Mononuclear cell (primary cell): ENCODE results near the gene YBEY. TPM values are rescaled to one million over a fixed set of nuclear protein-coding genes. Genes with fewer than 3 reads are reported as not detected.

Experiments used
- H3K27me3 ChIP-seq: 2 replicates; pipeline ENCODE4 v1.6.0; 2011; ENCODE audit warnings: low read length, control low read depth; ENCODE audit not compliant: insufficient read depth
- H3K4me1 ChIP-seq: 2 replicates; pipeline ENCODE4 v1.5.1; 2011; ENCODE audit warnings: mild to moderate bottlenecking, low read length, control low read depth; ENCODE audit not compliant: insufficient read depth
- H3K4me3 ChIP-seq: 2 replicates; pipeline ENCODE4 v1.5.1; 2011; ENCODE audit warnings: mild to moderate bottlenecking, low read length, moderate library complexity
- H3K9me3 ChIP-seq: 2 replicates; pipeline ENCODE4 v1.5.1; 2011; ENCODE audit warnings: low read depth, mild to moderate bottlenecking, control low read depth, low read length
- total RNA-seq: library from RNA; depleted of rRNA; stranded (reverse); fragments of >200 nt; gene quantifications from one replicate; pipeline ENCODE4 v1.2.3, GENCODE V29; 2012

Gene YBEY
- total RNA-seq, 1 donor = 19.7 TPM

DNA sequence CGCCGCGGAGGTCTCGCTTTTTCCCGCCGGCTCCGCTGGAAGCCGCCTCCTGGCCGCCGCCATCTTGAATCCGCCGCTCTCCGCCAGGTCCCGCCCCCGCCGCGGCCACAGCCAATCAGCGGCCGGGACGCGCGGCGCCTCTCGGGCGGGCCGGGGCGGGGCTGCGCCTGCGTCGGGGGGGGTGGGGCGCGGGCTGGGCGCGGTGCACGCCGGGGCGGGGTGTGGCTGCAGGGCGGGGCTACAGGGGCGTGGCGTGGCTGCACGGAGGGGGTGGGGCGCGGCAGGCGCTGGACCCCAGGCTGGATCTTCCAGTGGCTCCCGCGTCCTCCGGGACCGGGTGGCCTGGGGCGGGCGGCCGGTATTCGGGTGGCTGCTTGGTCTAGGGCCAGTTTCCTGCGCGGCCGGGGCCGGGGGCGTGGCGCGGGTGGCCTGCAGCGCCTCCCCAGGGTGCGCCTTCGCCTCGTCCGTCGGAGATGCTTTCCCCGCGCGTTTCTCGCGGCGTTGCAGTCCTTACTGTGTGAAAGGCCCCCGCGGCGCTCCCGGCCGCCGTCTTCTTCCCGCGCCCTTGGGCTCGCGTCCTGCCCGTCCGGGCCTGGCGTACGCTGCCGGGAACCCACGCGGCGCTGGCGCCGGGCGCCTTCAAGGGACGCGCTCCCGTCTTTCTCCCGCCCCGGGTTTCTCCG, 38.4 kb downstream of the YBEY start:
- Histone ChIP-seq H3K4me3 (peak overlapping the region; percentile 97), H3K4me1 (peaks cover 50% of the 10 kb centered on the region), H3K27me3 (no peaks in the 10 kb centered on the region), H3K9me3 (no peaks in the 10 kb centered on the region)

DNA sequence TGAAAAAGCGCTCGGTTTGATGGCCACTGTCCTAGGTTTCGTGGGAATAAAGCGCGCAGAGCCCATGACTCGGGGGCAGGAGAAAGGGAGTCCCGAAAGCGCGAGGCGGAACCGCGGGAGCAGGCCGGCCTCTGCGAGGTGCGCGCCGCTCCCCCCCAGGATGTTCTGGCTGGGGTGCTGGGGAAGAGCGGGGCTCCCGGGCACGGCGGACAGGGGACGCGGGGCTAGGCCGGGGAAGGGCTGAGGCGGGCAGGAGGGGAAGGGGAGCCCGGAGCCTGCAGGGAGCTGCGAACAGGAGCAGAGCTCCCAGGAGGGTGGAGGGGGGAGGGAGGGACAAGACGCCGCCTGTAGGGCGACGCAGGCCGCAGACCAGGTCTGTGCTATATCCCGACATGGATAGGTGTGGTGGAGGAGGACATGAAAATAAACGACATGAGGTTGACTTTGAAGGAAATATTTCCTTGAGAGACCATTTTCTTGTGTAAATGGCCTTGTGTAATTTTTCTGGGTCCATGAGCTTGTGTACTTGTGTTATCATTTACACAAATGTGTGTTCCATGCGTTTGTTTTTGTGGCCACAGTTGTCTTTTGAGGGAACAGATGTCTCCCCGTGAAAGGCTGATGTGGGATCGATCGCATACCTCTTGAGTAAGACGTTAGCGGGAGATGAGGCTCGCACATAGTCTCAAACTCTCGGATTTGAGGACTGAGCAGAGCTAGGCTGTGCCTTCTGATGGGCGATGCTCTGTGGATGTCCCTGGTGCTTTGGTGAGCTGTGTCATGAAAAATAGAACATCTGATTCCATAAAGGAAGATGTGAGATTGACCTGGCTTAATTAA, 39.2 kb downstream of the YBEY start:
- Histone ChIP-seq H3K27me3 (no peaks in the 10 kb centered on the region), H3K4me3 (peak overlapping the region; percentile 97)

GRCh38 chr21:46326110-46326703, 40.1 kb downstream of the YBEY start:
- H3K4me1 ChIP-seq = peaks cover 35% of the 10 kb centered on the region
- no peaks in the 10 kb centered on the region for H3K27me3 ChIP-seq
- H3K4me3 ChIP-seq = no peak overlapping the region
- no peaks in the 10 kb centered on the region for H3K9me3 ChIP-seq

More for the DNA sequence above, 39.2 kb downstream of the YBEY start:
- Histone ChIP-seq H3K4me1 (peaks cover 43% of the 10 kb centered on the region), H3K9me3 (no peaks in the 10 kb centered on the region)

DNA sequence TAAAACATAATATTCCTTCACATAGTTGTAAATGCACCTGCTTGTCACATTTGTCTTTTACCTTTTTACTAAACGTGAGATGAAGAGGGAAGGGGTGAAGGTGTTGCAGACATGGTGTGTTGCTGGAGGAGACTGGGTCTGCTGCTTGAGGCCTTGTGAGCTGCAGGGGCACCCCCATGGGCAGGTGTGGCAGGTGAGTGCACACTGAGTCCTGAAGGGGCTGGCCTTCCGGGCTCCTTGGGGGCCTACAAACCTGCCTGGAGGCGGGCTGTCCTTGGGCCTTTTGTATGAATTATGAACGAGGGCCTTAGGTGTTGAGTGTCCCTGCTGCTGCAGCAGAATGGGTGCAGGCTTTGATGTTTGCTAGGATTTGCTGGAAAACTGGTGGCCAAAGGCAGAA, 41.6 kb downstream of the YBEY start:
- Histone ChIP-seq H3K4me1 (peaks cover 20% of the 10 kb centered on the region), H3K4me3 (no peak overlapping the region), H3K9me3 (no peaks in the 10 kb centered on the region), H3K27me3 (no peaks in the 10 kb centered on the region)

- Histone ChIP-seq H3K9me3 (no peaks in the 10 kb centered on the region), H3K4me3 (no peak overlapping the region), H3K27me3 (no peaks in the 10 kb centered on the region), H3K4me1 (peaks cover 15% of the 10 kb centered on the region)
These were observed 42.0 kb downstream of the YBEY start for GRCh38 chr21:46328151-46328550.

DNA sequence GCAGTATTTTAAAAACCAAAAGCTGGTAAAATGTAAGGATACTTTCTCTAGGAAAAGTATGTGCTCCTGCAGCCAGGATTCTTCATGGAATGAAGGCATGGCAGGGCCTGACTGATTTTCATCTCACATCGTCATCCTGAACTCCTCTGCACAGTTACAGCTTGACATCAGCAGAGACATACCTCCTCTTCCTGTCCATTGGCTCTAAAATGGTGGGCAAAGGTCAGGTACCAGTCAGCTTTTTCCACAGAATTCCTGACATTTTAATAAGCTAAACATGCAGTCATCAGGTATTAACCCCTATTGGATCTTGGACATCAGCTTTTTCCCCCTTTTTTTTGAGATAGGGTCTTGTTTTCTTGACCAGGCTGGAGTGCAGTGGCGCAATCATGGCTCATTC, 43.7 kb downstream of the YBEY start:
- Histone ChIP-seq H3K27me3 (no peaks in the 10 kb centered on the region), H3K4me3 (no peak overlapping the region), H3K9me3 (no peaks in the 10 kb centered on the region), H3K4me1 (peaks cover 11% of the 10 kb centered on the region)

DNA sequence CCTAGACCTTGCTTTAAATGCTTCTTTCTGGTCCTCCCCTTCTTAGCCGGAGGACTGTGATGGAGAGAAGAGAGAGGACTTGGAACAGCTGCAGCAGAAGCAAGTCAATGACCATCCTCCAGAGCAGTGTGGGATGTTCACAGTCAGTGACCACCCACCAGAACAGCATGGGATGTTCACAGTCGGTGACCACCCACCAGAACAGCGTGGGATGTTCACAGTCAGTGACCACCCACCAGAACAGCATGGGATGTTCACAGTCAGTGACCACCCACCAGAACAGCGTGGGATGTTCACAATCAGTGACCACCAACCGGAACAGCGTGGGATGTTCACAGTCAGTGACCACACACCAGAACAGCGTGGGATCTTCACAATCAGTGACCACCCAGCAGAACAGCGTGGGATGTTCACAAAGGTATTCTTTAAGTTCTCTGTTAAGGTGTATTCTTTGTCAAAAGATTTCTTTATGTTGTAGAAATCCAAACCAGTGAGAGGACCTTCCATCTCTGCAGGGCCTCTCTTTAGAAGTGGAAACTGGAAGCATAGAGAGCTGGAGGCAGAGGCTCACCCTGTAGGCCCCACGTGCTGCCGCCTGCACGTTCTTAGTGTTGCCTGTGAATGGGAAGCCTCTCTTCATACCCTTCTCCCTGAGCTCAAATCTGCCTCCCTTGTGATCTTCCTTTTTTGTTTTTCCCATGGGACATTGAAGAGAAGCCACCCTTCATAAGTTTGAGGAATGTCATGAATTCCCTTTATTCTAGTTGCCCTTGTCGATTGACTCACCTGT, 48.4 kb downstream of the YBEY start:
- H3K9me3 ChIP-seq = no peaks in the 10 kb centered on the region
- no peaks in the 10 kb centered on the region for H3K27me3 ChIP-seq
- no peaks in the 10 kb centered on the region for H3K4me1 ChIP-seq
- H3K4me3 ChIP-seq = no peak overlapping the region

DNA sequence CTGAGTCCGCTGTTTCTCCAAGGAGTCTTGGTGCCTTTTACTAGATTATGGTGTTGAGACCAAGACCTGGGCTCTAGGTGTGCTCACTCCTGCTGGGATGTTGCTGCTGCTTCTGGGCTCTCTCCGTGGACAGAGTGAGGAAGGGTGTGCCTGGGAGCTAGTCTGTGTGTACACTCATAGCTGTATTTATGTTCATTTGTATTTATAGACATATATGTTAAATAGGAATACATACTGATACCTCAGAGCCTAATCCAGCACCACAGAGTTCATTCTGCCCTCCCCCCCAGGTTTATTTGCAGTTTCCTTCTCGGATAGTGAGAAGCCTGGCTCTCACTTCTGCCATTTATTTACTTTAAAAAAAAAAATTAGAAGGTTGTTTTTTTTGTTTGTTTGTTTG, 50.5 kb downstream of the YBEY start:
- no peaks in the 10 kb centered on the region for H3K27me3 ChIP-seq
- H3K4me1 ChIP-seq = no peaks in the 10 kb centered on the region
- H3K4me3 ChIP-seq = no peak overlapping the region
- H3K9me3 ChIP-seq = no peaks in the 10 kb centered on the region

DNA sequence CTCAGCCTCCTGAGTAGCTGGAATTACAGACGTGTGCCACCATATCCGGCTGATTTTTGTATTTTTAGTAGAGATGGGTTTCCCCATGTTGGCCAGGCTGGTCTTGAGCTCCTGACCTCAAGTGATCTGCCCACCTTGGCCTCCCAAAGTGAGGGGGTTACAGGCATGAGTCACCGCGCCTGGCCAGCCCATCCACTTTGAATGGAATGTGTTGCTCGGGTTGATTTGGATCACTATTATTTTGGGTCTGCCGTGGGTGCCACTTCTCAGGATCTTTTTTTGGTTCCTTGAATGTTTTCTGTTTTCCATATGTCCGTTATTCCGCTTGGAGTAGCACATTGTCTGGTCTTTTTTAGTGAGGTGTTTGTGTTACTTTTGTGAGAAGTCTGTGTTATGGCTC, 54.9 kb downstream of the YBEY start:
- Histone ChIP-seq H3K9me3 (no peaks in the 10 kb centered on the region), H3K4me1 (no peaks in the 10 kb centered on the region), H3K4me3 (no peak overlapping the region), H3K27me3 (no peaks in the 10 kb centered on the region)

DNA sequence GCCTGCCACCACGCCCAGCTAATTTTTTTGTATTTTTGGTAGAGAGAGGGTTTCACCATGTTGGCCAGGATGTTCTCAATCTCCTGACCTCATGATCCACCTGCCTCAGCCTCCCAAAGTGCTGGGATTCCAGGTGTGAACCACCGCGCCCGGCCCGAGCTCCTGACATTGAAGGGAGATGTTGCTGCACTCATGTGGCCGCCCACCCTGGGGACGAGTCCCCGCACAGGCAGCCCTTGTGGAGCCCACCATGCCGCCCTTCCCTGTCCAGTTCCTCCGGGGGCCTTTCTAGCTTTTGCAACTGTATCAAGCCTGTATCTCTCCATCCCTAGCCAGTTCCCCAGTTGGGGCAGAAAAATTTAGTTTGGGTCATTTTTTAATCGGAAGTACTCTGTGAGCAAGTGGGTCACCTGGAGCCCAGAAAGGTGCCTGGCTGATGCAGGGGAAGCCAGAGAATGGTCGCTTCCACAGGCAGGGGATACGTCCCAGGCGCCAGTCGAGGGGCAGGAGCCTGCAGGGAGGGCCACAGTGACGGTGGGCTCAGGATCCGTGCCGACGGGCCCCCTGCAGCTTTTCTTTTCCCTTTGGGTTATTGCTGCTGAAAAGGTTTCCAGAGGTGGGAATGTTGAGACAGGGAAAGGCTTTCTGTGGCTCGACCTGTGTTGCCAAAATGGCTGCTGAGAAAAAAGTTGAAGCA, 58.2 kb downstream of the YBEY start:
- H3K4me3 ChIP-seq = no peak overlapping the region
- no peaks in the 10 kb centered on the region for H3K9me3 ChIP-seq
- no peaks in the 10 kb centered on the region for H3K27me3 ChIP-seq
- H3K4me1 ChIP-seq = no peaks in the 10 kb centered on the region

DNA sequence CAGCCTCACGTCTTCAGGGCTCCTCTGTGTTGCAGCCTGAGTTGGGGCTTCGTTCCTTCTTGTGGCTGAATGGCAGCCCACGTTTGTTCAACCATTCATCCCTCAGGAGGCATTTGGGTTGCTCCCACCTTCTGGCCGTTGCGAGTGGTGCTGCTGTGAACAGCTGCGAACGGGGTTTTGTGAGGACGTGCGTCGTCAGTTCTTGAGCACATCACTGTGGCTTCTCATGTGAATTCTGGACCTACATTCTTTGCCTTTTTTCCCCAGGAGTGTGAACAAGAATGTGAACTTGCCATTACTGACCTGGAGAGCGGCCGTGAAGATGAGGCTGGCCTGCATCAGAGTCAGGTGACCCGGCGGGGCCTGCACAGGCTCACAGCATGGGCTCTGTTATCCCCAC, 59.7 kb downstream of the YBEY start:
- H3K4me1 ChIP-seq = no peaks in the 10 kb centered on the region
- no peaks in the 10 kb centered on the region for H3K27me3 ChIP-seq
- no peaks in the 10 kb centered on the region for H3K9me3 ChIP-seq
- no peak overlapping the region for H3K4me3 ChIP-seq

- Histone ChIP-seq H3K27me3 (no peaks in the 10 kb centered on the region), H3K4me3 (no peak overlapping the region), H3K4me1 (no peaks in the 10 kb centered on the region), H3K9me3 (no peaks in the 10 kb centered on the region)
These were observed 60.4 kb downstream of the YBEY start for GRCh38 chr21:46346296-46347202.

GRCh38 chr21:46347203-46347550, 61.0 kb downstream of the YBEY start:
- no peaks in the 10 kb centered on the region for H3K9me3 ChIP-seq

More at GRCh38 chr21:46347203-46347550, 61.0 kb downstream of the YBEY start:
- Histone ChIP-seq H3K4me1 (no peaks in the 10 kb centered on the region), H3K4me3 (no peak overlapping the region), H3K27me3 (no peaks in the 10 kb centered on the region)
